Astrocyte of the spinal cord (primary cell): ENCODE measurements around the gene ELF2.

Experiments
- DNase-seq: peaks from one replicate; pipeline ENCODE4 v3.0.0; 2011; ENCODE audit warnings: low read depth, low spot score
- H3K4me3 ChIP-seq: 2 replicates; pipeline ENCODE4 v1.5.1; 2011; ENCODE audit warnings: low read depth, mild to moderate bottlenecking, low read length, moderate library complexity
- CTCF ChIP-seq: IDR thresholded peaks from 2 replicates; pipeline ENCODE4 v1.5.1; 2012; ENCODE audit warnings: low read depth, mild to moderate bottlenecking, low read length, inconsistent platforms
- in situ Hi-C: cut with HindIII; loops from 2 replicates; pipeline ENCODE4 v1.10.0; 2017; ENCODE audit warnings: low sequenced_read_pairs

ELF2 gene

GRCh38 chr4:139112650-139113049, 64.4 kb downstream of the ELF2 start:
- no peak overlapping the region for H3K4me3 ChIP-seq
- in situ Hi-C loops: no loop called here
- DNase-seq: no peak
- no peak for TF ChIP-seq CTCF

GRCh38 chr4:139108567-139109128, 68.4 kb downstream of the ELF2 start:
- H3K4me3 ChIP-seq: no peak overlapping the region
- in situ Hi-C loops: no loop called here
- TF ChIP-seq CTCF: no peak
- no peak for DNase-seq

- in situ Hi-C loops: no loop called here
- H3K4me3 ChIP-seq: no peak overlapping the region
- peak; percentile 81 for TF ChIP-seq CTCF
- peak; percentile 77 for DNase-seq
Observed at GRCh38 chr4:139099366-139099982, 77.5 kb downstream of the ELF2 start.

- no peak for TF ChIP-seq CTCF
- in situ Hi-C loops: no loop called here
- no peak overlapping the region for H3K4me3 ChIP-seq
- no peak for DNase-seq
Observed at GRCh38 chr4:139092271-139092670, 84.7 kb downstream of the ELF2 start.

- DNase-seq: peak; percentile 29
- peak; percentile 29 for TF ChIP-seq CTCF
- no peak overlapping the region for H3K4me3 ChIP-seq
- in situ Hi-C loops: no loop called here
Observed at GRCh38 chr4:139085141-139085540, 91.9 kb downstream of the ELF2 start.

GRCh38 chr4:139084804-139085093, 92.3 kb downstream of the ELF2 start:
- in situ Hi-C loops: no loop called here

More at GRCh38 chr4:139084804-139085093, 92.3 kb downstream of the ELF2 start:
- no peak for TF ChIP-seq CTCF
- peak overlapping the region; percentile 98 for H3K4me3 ChIP-seq
- DNase-seq: no peak
